Uterus (tissue), 4 donors: Measurements from ENCODE around the gene SLC6A6. TPM values are rescaled to one million over a fixed set of nuclear protein-coding genes. Genes with fewer than 3 reads are reported as not detected.

ENCODE experiments used
- DNase-seq, 2 donors: peaks; one replicate each; pipeline ENCODE4 v3.0.0-alpha.2; 2019 to 2020
- H3K27ac ChIP-seq, 2 donors: fragments of 200-600 bp; sonication (generic); 1 replicate in 1 of 2; 2 replicates in 1 of 2; pipeline ENCODE4 v1.5.1; 2016 to 2018
- H3K27me3 ChIP-seq, 2 donors: fragments of 200-600 bp; sonication (generic); one replicate each; pipeline ENCODE4 v1.5.1; 2018 to 2019; ENCODE audit warnings: control low read depth in 1 of 2
- H3K36me3 ChIP-seq, 2 donors: fragments of 200-600 bp; sonication (generic); one replicate each; pipeline ENCODE4 v1.5.1; 2019; ENCODE audit warnings: control low read depth in 1 of 2
- H3K4me1 ChIP-seq, 2 donors: fragments of 200-600 bp; sonication (generic); one replicate each; pipeline ENCODE4 v1.5.1; 2018 to 2019; ENCODE audit warnings: control low read depth in 1 of 2
- H3K4me3 ChIP-seq, 2 donors: fragments of 200-600 bp; sonication (generic); 1 replicate in 1 of 2; 2 replicates in 1 of 2; pipeline ENCODE4 v1.5.1; 2018 to 2019; ENCODE audit warnings: mild to moderate bottlenecking in 1 of 2
- H3K9me3 ChIP-seq, 2 donors: fragments of 200-600 bp; sonication (generic); one replicate each; pipeline ENCODE4 v1.5.1; 2019; ENCODE audit warnings: control low read depth in 1 of 2
- POLR2A ChIP-seq, 2 donors: fragments of 450-650 bp; IDR thresholded peaks; one replicate each; pipeline ENCODE4 v1.6.1; 2016; ENCODE audit warnings: antibody characterized with exemption in 2 of 2, mild to moderate bottlenecking in 1 of 2, moderate library complexity in 1 of 2
- intact Hi-C: fragments of 100-400 bp; cut with DNase I; formaldehyde crosslinking; loops from one replicate; pipeline ENCODE4 v1.15.1; 2023; ENCODE audit warnings: low total_unique reads
- total RNA-seq, 4 donors: library from RNA; depleted of rRNA in 3 of 4; stranded (reverse); fragments of >200 nt in 3 of 4; gene quantifications; one replicate each; pipeline versions ENCODE4 v1.1.0 to v1.2.4, GENCODE V29; 2014 to 2023
- TF ChIP-seq, protein P1 (sequence below), 4 experiments: fragments of 200-600 bp in 2 of 4; fragments of 450-650 bp in 2 of 4; sonication (generic) in 2 of 4; IDR thresholded peaks; one replicate each; pipeline ENCODE4 v1.5.1; 2016 to 2019; ENCODE audit warnings: antibody characterized with exemption in 4 of 4, mild to moderate bottlenecking in 2 of 4, moderate library complexity in 1 of 4
- donor health status: DM: yes; HTN: yes; CAD: no.

Gene SLC6A6
- total RNA-seq, 4 donors from 2014 or later, result 15.9 to 37.5 (median 18.0) TPM

DNA sequence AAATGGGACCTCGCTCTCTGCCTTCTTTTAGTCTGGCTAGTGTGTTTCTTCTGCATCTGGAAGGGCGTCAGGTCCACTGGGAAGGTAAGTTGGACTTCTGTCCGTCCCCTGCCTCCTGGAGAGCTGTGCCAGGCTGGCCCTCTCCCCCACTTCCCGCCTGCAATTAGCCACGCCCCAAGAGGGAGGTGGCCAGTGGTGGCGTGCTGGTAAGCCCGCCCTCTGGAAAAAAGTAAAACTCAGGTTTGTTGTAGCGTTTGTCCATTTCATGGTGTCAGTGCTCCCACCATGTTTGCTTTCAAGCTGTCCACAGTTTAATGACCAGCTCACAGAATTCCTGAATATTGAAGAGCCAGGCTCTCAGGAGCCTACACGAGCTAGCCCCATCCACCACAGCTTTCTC, 55.6 kb downstream of the SLC6A6 start:
- Histone ChIP-seq H3K4me1 (peaks cover 0 to 8% of the 10 kb centered on the region in 2 donors), H3K27me3 (no peaks in the 10 kb centered on the region), H3K36me3 (no peaks in the 10 kb centered on the region), H3K9me3 (no peaks in the 10 kb centered on the region), H3K4me3 (no peak overlapping the region), H3K27ac (peak overlapping the region in 1 of 2 donors; percentile 21)
- no peak for TF ChIP-seq POLR2A (IDR thresholded peaks at IDR 0.05)
- TF ChIP-seq, protein P1, sequence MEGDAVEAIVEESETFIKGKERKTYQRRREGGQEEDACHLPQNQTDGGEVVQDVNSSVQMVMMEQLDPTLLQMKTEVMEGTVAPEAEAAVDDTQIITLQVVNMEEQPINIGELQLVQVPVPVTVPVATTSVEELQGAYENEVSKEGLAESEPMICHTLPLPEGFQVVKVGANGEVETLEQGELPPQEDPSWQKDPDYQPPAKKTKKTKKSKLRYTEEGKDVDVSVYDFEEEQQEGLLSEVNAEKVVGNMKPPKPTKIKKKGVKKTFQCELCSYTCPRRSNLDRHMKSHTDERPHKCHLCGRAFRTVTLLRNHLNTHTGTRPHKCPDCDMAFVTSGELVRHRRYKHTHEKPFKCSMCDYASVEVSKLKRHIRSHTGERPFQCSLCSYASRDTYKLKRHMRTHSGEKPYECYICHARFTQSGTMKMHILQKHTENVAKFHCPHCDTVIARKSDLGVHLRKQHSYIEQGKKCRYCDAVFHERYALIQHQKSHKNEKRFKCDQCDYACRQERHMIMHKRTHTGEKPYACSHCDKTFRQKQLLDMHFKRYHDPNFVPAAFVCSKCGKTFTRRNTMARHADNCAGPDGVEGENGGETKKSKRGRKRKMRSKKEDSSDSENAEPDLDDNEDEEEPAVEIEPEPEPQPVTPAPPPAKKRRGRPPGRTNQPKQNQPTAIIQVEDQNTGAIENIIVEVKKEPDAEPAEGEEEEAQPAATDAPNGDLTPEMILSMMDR (IDR thresholded peaks at IDR 0.05), result no peak
- no peak for DNase-seq
- intact Hi-C loops, result no loop called here

DNA sequence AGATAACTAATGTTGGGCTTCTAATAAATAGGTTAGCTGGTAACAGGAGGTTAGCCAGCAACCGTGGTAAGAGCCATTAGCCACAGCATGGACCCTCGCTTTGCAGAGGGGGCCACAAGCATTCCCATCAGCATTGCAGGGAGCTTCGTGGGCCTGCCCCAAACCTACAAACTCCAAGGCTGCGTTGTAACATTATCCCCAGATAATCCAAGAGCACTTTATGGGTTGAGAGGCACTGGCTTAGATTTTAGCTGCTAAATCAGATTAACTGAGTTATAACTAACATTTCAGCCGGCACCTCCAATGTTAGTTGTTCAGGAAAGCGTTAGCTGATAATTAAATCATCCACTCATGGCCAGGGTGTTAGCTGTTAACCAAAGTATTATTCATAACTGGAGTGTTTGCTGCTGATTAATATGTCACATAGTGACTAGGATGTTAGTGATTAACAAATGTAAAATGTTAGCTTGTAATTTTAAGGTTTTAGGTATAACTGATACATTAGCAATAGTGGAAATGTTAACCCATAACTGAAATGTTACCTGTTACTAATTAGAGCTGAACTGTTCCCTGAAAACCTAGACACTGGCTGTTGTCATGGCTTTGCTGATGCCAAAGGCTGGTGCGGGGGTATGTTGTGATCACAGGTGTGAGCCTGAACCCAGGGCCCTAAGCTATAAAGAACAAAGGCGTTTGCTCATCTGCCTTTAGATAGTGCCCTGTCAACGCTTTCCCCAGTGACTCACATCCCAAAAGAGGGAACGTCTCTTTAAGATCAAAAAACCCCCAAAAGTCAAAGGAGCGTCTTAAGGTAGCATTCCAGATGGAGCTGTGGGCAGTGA, 56.2 kb downstream of the SLC6A6 start:
- Histone ChIP-seq H3K4me3 (no peak overlapping the region), H3K27me3 (no peaks in the 10 kb centered on the region), H3K36me3 (no peaks in the 10 kb centered on the region), H3K4me1 (peaks cover 0 to 3% of the 10 kb centered on the region in 2 donors), H3K9me3 (no peaks in the 10 kb centered on the region), H3K27ac (peak overlapping the region in 1 of 2 donors; percentile 21)
- no peak for TF ChIP-seq POLR2A (IDR thresholded peaks at IDR 0.05)
- TF ChIP-seq, protein P1 (IDR thresholded peaks at IDR 0.05), result no peak
- no peak for DNase-seq
- intact Hi-C loops, result no loop called here

DNA sequence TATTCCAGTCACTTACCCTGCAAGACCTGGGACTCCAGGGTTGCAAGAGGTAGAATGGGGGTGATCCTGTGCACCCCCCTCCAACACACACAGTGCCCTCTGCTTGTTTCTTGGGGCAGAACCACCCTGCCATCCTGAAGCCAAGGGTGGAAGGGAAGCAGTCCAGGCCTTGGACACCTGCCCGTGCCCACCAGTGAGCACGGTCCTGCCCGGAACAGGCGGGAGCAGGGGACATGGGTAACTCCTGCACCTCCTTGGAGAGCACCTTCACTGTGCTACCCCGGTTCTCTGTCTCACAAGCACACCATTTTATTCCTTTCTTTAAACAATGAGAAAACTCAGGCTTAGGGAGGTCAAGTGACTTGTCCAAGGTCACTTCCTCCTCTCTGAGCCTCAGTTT, 57.0 kb downstream of the SLC6A6 start:
- H3K4me3 ChIP-seq, result no peak overlapping the region
- TF ChIP-seq, protein P1 (IDR thresholded peaks at IDR 0.05), result no peak
- TF ChIP-seq POLR2A (IDR thresholded peaks at IDR 0.05), result no peak
- H3K4me1 ChIP-seq, result no peaks in the 10 kb centered on the region
- no peaks in the 10 kb centered on the region for H3K36me3 ChIP-seq
- no peaks in the 10 kb centered on the region for H3K27me3 ChIP-seq
- no peak overlapping the region for H3K27ac ChIP-seq
- DNase-seq, result no peak
- intact Hi-C loops, result no loop called here
- no peaks in the 10 kb centered on the region for H3K9me3 ChIP-seq

DNA sequence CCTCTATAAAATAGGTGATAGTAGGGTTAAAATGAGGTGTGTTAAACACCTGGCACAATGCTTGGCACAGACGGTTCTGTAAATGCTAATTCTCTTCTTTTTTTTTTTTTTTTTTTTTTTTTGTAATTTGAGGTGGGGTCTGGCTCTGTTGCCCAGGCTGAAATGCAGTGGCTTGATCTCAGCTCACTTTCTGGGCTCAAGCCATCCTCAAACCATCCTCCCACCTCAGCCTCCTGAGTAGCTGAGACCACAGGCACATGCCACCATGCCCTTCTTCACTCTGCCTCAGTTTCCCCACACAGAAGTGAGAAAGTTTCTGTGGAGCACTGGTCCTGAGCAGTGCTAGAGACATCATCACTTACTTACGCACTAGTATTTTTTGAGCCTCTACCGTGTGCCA, 57.4 kb downstream of the SLC6A6 start:
- Histone ChIP-seq H3K4me1 (no peaks in the 10 kb centered on the region), H3K27ac (peak overlapping the region in 1 of 2 donors; percentile 45), H3K36me3 (no peaks in the 10 kb centered on the region), H3K27me3 (no peaks in the 10 kb centered on the region), H3K4me3 (no peak overlapping the region), H3K9me3 (no peaks in the 10 kb centered on the region)
- intact Hi-C loops, result loop anchor here (10.0 kb wide), 1 partner anchor 55 kb away; the partner anchor contains the start of gene SLC6A6
- no peak for TF ChIP-seq POLR2A (IDR thresholded peaks at IDR 0.05)
- TF ChIP-seq, protein P1 (IDR thresholded peaks at IDR 0.05), result no peak
- DNase-seq, result no peak

DNA sequence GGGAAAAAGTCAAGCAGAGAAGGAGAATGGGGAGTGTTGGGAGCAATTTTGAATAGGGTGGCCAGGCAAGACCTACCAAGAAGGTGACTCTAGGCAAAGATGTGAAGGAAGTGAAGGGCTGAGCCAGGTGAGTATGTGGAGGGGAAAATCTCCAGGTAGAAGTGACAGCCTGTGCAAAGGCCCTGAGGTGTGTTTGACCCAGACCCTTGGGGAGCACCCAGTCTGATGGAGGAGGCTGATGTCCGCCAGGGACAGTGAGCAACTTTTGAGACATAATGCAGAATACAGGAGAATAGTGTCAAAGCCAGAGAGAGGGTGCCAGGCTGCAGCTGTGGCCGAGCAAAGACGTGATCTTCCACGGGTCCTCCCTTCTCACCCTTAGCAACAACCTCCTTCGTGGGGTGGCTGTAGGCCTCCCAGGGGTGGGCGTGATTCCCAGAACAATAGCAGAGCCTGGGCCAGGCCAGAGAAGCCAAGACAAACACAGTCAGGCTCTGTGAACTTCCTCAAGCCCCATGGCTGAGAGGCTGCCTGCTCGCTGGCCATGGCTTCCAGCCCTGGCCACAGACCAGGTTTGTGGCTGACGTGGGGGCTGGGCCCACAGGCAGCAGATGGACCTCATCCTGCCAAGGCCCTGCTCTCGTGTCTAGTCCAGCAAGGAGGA, 58.1 kb downstream of the SLC6A6 start:
- no peaks in the 10 kb centered on the region for H3K36me3 ChIP-seq
- DNase-seq, result peak; percentile 60 to 73
- H3K9me3 ChIP-seq, result no peaks in the 10 kb centered on the region
- TF ChIP-seq, protein P1 (IDR thresholded peaks at IDR 0.05), result no peak
- no peak for TF ChIP-seq POLR2A (IDR thresholded peaks at IDR 0.05)
- no peak overlapping the region for H3K4me3 ChIP-seq
- intact Hi-C loops, result loop anchor here (10.0 kb wide), 1 partner anchor 56 kb away; the partner anchor contains the start of gene SLC6A6
- no peaks in the 10 kb centered on the region for H3K27me3 ChIP-seq
- peak overlapping the region in 1 of 2 donors; percentile 45 for H3K27ac ChIP-seq
- no peaks in the 10 kb centered on the region for H3K4me1 ChIP-seq
